ENCODE measurements around the gene KRT26.

Gene KRT26, protein sequence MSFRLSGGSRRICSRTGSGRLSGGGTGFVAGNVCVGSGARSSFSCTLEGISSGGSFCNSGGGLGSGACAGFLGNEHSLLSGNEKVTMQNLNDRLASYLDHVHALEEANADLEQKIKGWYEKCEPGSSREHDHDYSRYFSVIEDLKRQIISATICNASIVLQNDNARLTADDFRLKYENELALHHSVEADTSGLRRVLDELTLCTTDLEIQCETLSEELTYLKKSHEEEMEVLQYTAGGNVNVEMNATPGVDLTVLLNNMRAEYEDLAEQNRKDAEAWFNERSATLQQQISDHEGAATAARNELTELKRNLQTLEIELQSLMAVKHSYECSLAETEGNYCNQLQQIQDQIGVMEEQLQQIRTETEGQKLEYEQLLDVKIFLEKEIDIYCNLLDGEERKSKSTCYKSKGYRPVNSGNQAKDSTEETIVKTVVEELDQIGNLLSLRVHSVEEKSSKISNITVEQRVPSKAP

DNA sequence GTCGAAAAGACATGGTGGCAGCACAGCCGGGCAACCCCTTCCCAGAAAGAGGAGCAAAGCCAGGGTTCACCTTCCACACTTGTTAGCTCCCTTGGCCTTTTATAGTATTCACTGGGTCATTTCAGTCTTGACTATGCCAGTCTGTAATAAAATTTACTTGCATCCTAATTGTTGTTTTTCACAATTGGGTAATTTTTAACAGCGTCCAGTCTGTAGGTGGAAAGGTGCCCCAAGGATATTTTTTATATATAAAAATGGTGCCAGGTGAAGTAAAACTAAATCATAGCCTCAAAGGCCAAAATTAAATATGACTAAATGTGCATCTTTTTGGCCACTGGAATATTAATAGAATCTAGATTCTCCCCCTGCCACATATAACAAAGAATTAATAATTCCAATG, at the start of gene KRT26:
Gene KRT26 (minus strand): TSS at position 101 of the 400 bp plus-strand sequence. CDS start 88 bp downstream, at position 13.
- no peak for TF ChIP-seq EZH2 (IDR thresholded peaks at IDR 0.05; ENCODE audit: borderline replicate concordance, low read depth, low read length, severe bottlenecking)
- TF ChIP-seq, protein P1, sequence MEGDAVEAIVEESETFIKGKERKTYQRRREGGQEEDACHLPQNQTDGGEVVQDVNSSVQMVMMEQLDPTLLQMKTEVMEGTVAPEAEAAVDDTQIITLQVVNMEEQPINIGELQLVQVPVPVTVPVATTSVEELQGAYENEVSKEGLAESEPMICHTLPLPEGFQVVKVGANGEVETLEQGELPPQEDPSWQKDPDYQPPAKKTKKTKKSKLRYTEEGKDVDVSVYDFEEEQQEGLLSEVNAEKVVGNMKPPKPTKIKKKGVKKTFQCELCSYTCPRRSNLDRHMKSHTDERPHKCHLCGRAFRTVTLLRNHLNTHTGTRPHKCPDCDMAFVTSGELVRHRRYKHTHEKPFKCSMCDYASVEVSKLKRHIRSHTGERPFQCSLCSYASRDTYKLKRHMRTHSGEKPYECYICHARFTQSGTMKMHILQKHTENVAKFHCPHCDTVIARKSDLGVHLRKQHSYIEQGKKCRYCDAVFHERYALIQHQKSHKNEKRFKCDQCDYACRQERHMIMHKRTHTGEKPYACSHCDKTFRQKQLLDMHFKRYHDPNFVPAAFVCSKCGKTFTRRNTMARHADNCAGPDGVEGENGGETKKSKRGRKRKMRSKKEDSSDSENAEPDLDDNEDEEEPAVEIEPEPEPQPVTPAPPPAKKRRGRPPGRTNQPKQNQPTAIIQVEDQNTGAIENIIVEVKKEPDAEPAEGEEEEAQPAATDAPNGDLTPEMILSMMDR (IDR thresholded peaks at IDR 0.05; ENCODE audit: borderline replicate concordance, extremely low read depth, low read length, poor library complexity, severe bottlenecking) = no peak
- Histone ChIP-seq H3K4me3 (ENCODE audit: low read depth in 1 of 2, low read length in 2 of 2) (no peak within 1 kb of the TSS), H2AFZ (ENCODE audit: low read depth, low read length) (no peak within 1 kb of the TSS), H3K4me2 (ENCODE audit: insufficient read depth, low read length) (no peak within 1 kb of the TSS), H4K20me1 (ENCODE audit: insufficient read depth, low read length) (no peaks in the 10 kb centered on the region), H3K79me2 (ENCODE audit: insufficient read depth, low read length) (no peaks in the 10 kb centered on the region), H3K9me3 (ENCODE audit: insufficient read depth, low read length, severe bottlenecking) (no peaks in the 10 kb centered on the region), H3K4me1 (ENCODE audit: insufficient read depth, low read length) (no peaks in the 10 kb centered on the region), H3K27ac (ENCODE audit: low read length) (no peak within 1 kb of the TSS), H3K9ac (ENCODE audit: low read depth, low read length) (no peak within 1 kb of the TSS), H3K36me3 (ENCODE audit: insufficient read depth, low read length) (no peaks in the 10 kb centered on the region), H3K27me3 (ENCODE audit: insufficient read depth, low read length, poor library complexity) (peaks cover 16% of the 10 kb centered on the region)
- no peak for ATAC-seq (ENCODE audit: insufficient read depth, low read depth)
- no peak for DNase-seq

DNA sequence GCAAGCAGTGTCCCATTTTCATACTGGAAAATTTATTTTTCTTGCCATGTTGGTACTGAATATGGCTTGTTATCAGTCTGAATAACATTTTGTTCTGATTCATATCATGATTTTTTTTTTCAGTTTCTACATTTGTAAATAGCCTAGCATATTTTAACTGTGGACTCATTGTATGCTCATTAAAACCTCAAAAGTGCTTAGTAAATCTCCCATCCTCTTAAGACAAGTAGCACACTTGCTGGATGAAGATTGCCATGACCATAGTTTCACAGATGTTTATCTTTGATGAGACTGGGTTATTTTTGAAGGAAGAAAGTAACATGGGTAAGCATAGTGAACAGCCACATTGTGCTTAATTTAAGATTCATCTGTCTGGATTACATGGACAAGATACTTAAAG, 49.5 kb upstream of the KRT26 start:
- TF ChIP-seq EZH2 (IDR thresholded peaks at IDR 0.05; ENCODE audit: borderline replicate concordance, low read depth, low read length, severe bottlenecking) = no peak
- TF ChIP-seq, protein P1 (IDR thresholded peaks at IDR 0.05; ENCODE audit: borderline replicate concordance, extremely low read depth, low read length, poor library complexity, severe bottlenecking) = no peak
- no peak for DNase-seq

DNA sequence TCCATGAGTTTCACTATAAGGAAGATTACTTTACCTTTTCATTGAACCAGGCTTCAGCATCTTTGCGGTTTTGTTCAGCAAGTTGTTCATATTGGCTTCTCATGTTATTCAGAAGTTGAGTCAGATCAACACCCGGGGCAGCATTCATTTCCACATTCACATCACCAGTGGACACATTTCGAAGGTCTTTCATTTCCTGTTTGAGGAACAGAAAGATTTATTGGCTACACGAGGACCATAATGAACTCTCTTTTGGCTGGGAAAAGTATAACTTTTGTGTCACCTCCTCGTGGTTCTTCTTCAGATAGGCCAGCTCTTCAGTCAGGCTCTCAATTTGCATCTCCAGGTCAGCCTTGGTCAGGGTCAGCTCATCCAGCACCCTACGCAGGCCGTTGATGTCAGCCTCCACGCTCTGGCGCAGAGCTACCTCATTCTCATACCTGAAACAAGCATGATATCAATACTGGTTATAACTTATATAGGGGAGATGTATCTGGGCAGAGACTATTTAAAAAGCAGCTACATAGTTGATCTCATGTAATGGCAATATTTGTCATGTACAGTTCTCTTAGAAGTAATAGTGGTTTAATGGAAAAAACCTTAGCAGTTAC, 48.3 kb upstream of the KRT26 start:
- Histone ChIP-seq H2AFZ (ENCODE audit: low read depth, low read length) (no peak overlapping the region), H3K36me3 (ENCODE audit: insufficient read depth, low read length) (peaks cover 6% of the 10 kb centered on the region), H3K79me2 (ENCODE audit: insufficient read depth, low read length) (peaks cover 18% of the 10 kb centered on the region), H3K27me3 (ENCODE audit: insufficient read depth, low read length, poor library complexity) (no peaks in the 10 kb centered on the region), H3K4me3 (ENCODE audit: low read depth in 1 of 2, low read length in 2 of 2) (peak overlapping the region in 1 of 2 experiments; percentile 80; a peak in 1 of 4 replicates), H3K4me1 (ENCODE audit: insufficient read depth, low read length) (peaks cover 28% of the 10 kb centered on the region), H3K9me3 (ENCODE audit: insufficient read depth, low read length, severe bottlenecking) (no peaks in the 10 kb centered on the region), H3K9ac (ENCODE audit: low read depth, low read length) (no peak overlapping the region), H4K20me1 (ENCODE audit: insufficient read depth, low read length) (no peaks in the 10 kb centered on the region), H3K27ac (ENCODE audit: low read length) (no peak overlapping the region), H3K4me2 (ENCODE audit: insufficient read depth, low read length) (peak overlapping the region; percentile 85)
- no peak for ATAC-seq (ENCODE audit: insufficient read depth, low read depth)
- no peak for TF ChIP-seq EZH2 (IDR thresholded peaks at IDR 0.05; ENCODE audit: borderline replicate concordance, low read depth, low read length, severe bottlenecking)
- TF ChIP-seq, protein P1 (IDR thresholded peaks at IDR 0.05; ENCODE audit: borderline replicate concordance, extremely low read depth, low read length, poor library complexity, severe bottlenecking) = no peak
- DNase-seq = no peak

More for the DNA sequence above, 49.5 kb upstream of the KRT26 start:
- peaks cover 20% of the 10 kb centered on the region for H3K79me2 ChIP-seq (ENCODE audit: insufficient read depth, low read length)
- H4K20me1 ChIP-seq (ENCODE audit: insufficient read depth, low read length) = no peaks in the 10 kb centered on the region
- no peak overlapping the region for H3K9ac ChIP-seq (ENCODE audit: low read depth, low read length)
- no peak overlapping the region for H3K4me2 ChIP-seq (ENCODE audit: insufficient read depth, low read length)
- no peaks in the 10 kb centered on the region for H3K27me3 ChIP-seq (ENCODE audit: insufficient read depth, low read length, poor library complexity)
- no peak overlapping the region for H3K4me3 ChIP-seq (ENCODE audit: low read depth in 1 of 2, low read length in 2 of 2)
- no peaks in the 10 kb centered on the region for H3K9me3 ChIP-seq (ENCODE audit: insufficient read depth, low read length, severe bottlenecking)
- H2AFZ ChIP-seq (ENCODE audit: low read depth, low read length) = no peak overlapping the region
- H3K4me1 ChIP-seq (ENCODE audit: insufficient read depth, low read length) = peaks cover 28% of the 10 kb centered on the region
- no peak for ATAC-seq (ENCODE audit: insufficient read depth, low read depth)
- peaks cover 6% of the 10 kb centered on the region for H3K36me3 ChIP-seq (ENCODE audit: insufficient read depth, low read length)
- H3K27ac ChIP-seq (ENCODE audit: low read length) = no peak overlapping the region

Measured in DND-41 (cell line).